ENCODE data around the gene VOPP1. TPM values are rescaled to one million over a fixed set of nuclear protein-coding genes. Genes with fewer than 3 reads are reported as not detected.

The VOPP1 gene
- total RNA-seq, 3 donors from 2014 or later = 28.2 to 42.6 (median 40.8) TPM

GRCh38 chr7:55533729-55534080, 38.6 kb downstream of the VOPP1 start:
- H3K4me3 ChIP-seq = no peak overlapping the region
- no peak for DNase-seq (ENCODE audit: low spot score in 2 of 2)
- no peaks in the 10 kb centered on the region for H3K9me3 ChIP-seq
- intact Hi-C loops (cut with DNase I; ENCODE audit: low total_unique reads) = no loop called here
- peaks cover 0 to 3% of the 10 kb centered on the region in 2 donors for H3K4me1 ChIP-seq
- H3K27ac ChIP-seq = no peak overlapping the region
- no peaks in the 10 kb centered on the region for H3K27me3 ChIP-seq
- TF ChIP-seq CTCF (IDR thresholded peaks at IDR 0.05) = no peak
- no peak for TF ChIP-seq POLR2A (IDR thresholded peaks at IDR 0.05)
- TF ChIP-seq POLR2AphosphoS5 (IDR thresholded peaks at IDR 0.05) = no peak
- no peaks in the 10 kb centered on the region for H3K36me3 ChIP-seq

GRCh38 chr7:55533050-55533728, 39.1 kb downstream of the VOPP1 start:
- H3K36me3 ChIP-seq = no peaks in the 10 kb centered on the region
- peak overlapping the region in 1 of 2 donors; percentile 3 for H3K27ac ChIP-seq
- H3K27me3 ChIP-seq = no peaks in the 10 kb centered on the region
- DNase-seq (ENCODE audit: low spot score in 2 of 2) = no peak
- no peak overlapping the region for H3K4me3 ChIP-seq
- TF ChIP-seq CTCF (IDR thresholded peaks at IDR 0.05) = no peak
- TF ChIP-seq POLR2AphosphoS5 (IDR thresholded peaks at IDR 0.05) = no peak
- no peak for TF ChIP-seq POLR2A (IDR thresholded peaks at IDR 0.05)
- intact Hi-C loops (cut with DNase I; ENCODE audit: low total_unique reads) = no loop called here
- peaks cover 0 to 3% of the 10 kb centered on the region in 2 donors for H3K4me1 ChIP-seq
- H3K9me3 ChIP-seq = no peaks in the 10 kb centered on the region

GRCh38 chr7:55532150-55532917, 40.0 kb downstream of the VOPP1 start:
- Histone ChIP-seq H3K27me3 (no peaks in the 10 kb centered on the region), H3K36me3 (no peaks in the 10 kb centered on the region), H3K4me1 (peaks cover 0 to 3% of the 10 kb centered on the region in 2 donors), H3K27ac (peak overlapping the region in 1 of 2 donors; percentile 3), H3K9me3 (no peaks in the 10 kb centered on the region), H3K4me3 (no peak overlapping the region)
- intact Hi-C loops (cut with DNase I; ENCODE audit: low total_unique reads) = no loop called here
- no peak for DNase-seq (ENCODE audit: low spot score in 2 of 2)
- TF ChIP-seq POLR2AphosphoS5 (IDR thresholded peaks at IDR 0.05) (no peak), CTCF (IDR thresholded peaks at IDR 0.05) (no peak), POLR2A (IDR thresholded peaks at IDR 0.05) (no peak)

- no peak overlapping the region for H3K4me3 ChIP-seq
- no peaks in the 10 kb centered on the region for H3K27me3 ChIP-seq
- TF ChIP-seq CTCF (IDR thresholded peaks at IDR 0.05) (no peak), POLR2A (IDR thresholded peaks at IDR 0.05) (no peak), POLR2AphosphoS5 (IDR thresholded peaks at IDR 0.05) (no peak)
- intact Hi-C loops (cut with DNase I; ENCODE audit: low total_unique reads) = no loop called here
- no peak for DNase-seq (ENCODE audit: low spot score in 2 of 2)
- no peaks in the 10 kb centered on the region for H3K36me3 ChIP-seq
- H3K9me3 ChIP-seq = no peaks in the 10 kb centered on the region
- H3K4me1 ChIP-seq = peaks cover 0 to 3% of the 10 kb centered on the region in 2 donors
- no peak overlapping the region for H3K27ac ChIP-seq
Observed at GRCh38 chr7:55531536-55531935, 40.8 kb downstream of the VOPP1 start.

- DNase-seq (ENCODE audit: low spot score in 2 of 2) = no peak
- Histone ChIP-seq H3K27ac (no peak overlapping the region), H3K36me3 (no peaks in the 10 kb centered on the region), H3K4me1 (no peaks in the 10 kb centered on the region), H3K4me3 (no peak overlapping the region), H3K27me3 (no peaks in the 10 kb centered on the region), H3K9me3 (no peaks in the 10 kb centered on the region)
- TF ChIP-seq POLR2AphosphoS5 (IDR thresholded peaks at IDR 0.05) (no peak), CTCF (IDR thresholded peaks at IDR 0.05) (no peak), POLR2A (IDR thresholded peaks at IDR 0.05) (no peak)
- intact Hi-C loops (cut with DNase I; ENCODE audit: low total_unique reads) = no loop called here
Observed at GRCh38 chr7:55527307-55527706, 45.0 kb downstream of the VOPP1 start.
